ENCODE measurements around the gene TAS2R43. TPM values are rescaled to one million over a fixed set of nuclear protein-coding genes. Genes with fewer than 3 reads are reported as not detected.
"Not testable (repeated sequence)": the region's sequence is repeated elsewhere in the genome, so short reads cannot be mapped to it uniquely, and the experiment has no call there.

The TAS2R43 gene
- total RNA-seq, 1 experiment from 2014 or later, result 1.1 TPM

- BruUV-seq (replicated peaks), result no TSS peak
- H3K4me3 ChIP-seq, result no peak overlapping the region
- H3K36me3 ChIP-seq (ENCODE audit: low read depth), result no peaks in the 10 kb centered on the region
- CTCF ChIA-PET, result no interaction called here
- no peak overlapping the region for H3K27ac ChIP-seq
- H3K4me2 ChIP-seq, result no peak overlapping the region
- H3K27me3 ChIP-seq (ENCODE audit: insufficient read depth, low read depth), result no peaks in the 10 kb centered on the region
- no peaks in the 10 kb centered on the region for H3K4me1 ChIP-seq (replicated peaks; ENCODE audit: insufficient read depth)
- no peaks in the 10 kb centered on the region for H3K79me2 ChIP-seq (ENCODE audit: low read depth)
- TF ChIP-seq CTCF (conservative IDR thresholded peaks at IDR 0.05), result no peak
- no peak for TF ChIP-seq EZH2 (IDR thresholded peaks at IDR 0.05; ENCODE audit: low read depth)
- no peaks in the 10 kb centered on the region for H3K9me3 ChIP-seq (ENCODE audit: insufficient read depth, low read depth)
- POLR2A ChIA-PET (ENCODE audit: unreplicated experiment), result no interaction called here
- DNase-seq, result no peak
- no peaks in the 10 kb centered on the region for H3K9me2 ChIP-seq (ENCODE audit: insufficient read depth)
- H4K20me1 ChIP-seq (ENCODE audit: insufficient read depth), result no peaks in the 10 kb centered on the region
- intact Hi-C loops (cut with micrococcal nuclease; ENCODE audit: unreplicated experiment), result no loop called here
- no peak overlapping the region for H2AFZ ChIP-seq
- no peaks in the 10 kb centered on the region for H3F3A ChIP-seq (ENCODE audit: insufficient read depth, low read depth)
Observed at GRCh38 chr12:11107719-11108118, 15.6 kb upstream of the TAS2R43 start.

- no peaks in the 10 kb centered on the region for H3K27me3 ChIP-seq (ENCODE audit: insufficient read depth, low read depth)
- ChIA-PET POLR2A (ENCODE audit: unreplicated experiment) (no interaction called here), CTCF (no interaction called here)
- BruUV-seq (replicated peaks), result no TSS peak
- H3K27ac ChIP-seq, result no peak overlapping the region
- no peaks in the 10 kb centered on the region for H3K36me3 ChIP-seq (ENCODE audit: low read depth)
- no peak overlapping the region for H2AFZ ChIP-seq
- H3K9me2 ChIP-seq (ENCODE audit: insufficient read depth), result no peaks in the 10 kb centered on the region
- no peak overlapping the region for H3K4me2 ChIP-seq
- H3K4me1 ChIP-seq (replicated peaks; ENCODE audit: insufficient read depth), result no peaks in the 10 kb centered on the region
- TF ChIP-seq CTCF (conservative IDR thresholded peaks at IDR 0.05) (no peak), EZH2 (IDR thresholded peaks at IDR 0.05; ENCODE audit: low read depth) (no peak)
- H4K20me1 ChIP-seq (ENCODE audit: insufficient read depth), result no peaks in the 10 kb centered on the region
- H3K79me2 ChIP-seq (ENCODE audit: low read depth), result no peaks in the 10 kb centered on the region
- DNase-seq, result no peak
- no peaks in the 10 kb centered on the region for H3K9me3 ChIP-seq (ENCODE audit: insufficient read depth, low read depth)
- no peak overlapping the region for H3K4me3 ChIP-seq
- no peaks in the 10 kb centered on the region for H3F3A ChIP-seq (ENCODE audit: insufficient read depth, low read depth)
- intact Hi-C loops (cut with micrococcal nuclease; ENCODE audit: unreplicated experiment), result no loop called here
Observed at GRCh38 chr12:11106288-11106687, 14.2 kb upstream of the TAS2R43 start.

- no peak overlapping the region for H2AFZ ChIP-seq
- BruUV-seq (replicated peaks), result no TSS peak
- no peak overlapping the region for H3K27ac ChIP-seq
- no peaks in the 10 kb centered on the region for H3K36me3 ChIP-seq (ENCODE audit: low read depth)
- H3K9me2 ChIP-seq (ENCODE audit: insufficient read depth), result no peaks in the 10 kb centered on the region
- H3K4me1 ChIP-seq (replicated peaks; ENCODE audit: insufficient read depth), result no peaks in the 10 kb centered on the region
- H3K4me3 ChIP-seq, result no peak overlapping the region
- DNase-seq, result no peak
- no peaks in the 10 kb centered on the region for H3K9me3 ChIP-seq (ENCODE audit: insufficient read depth, low read depth)
- intact Hi-C loops (cut with micrococcal nuclease; ENCODE audit: unreplicated experiment), result no loop called here
- no peak overlapping the region for H3K4me2 ChIP-seq
- no peaks in the 10 kb centered on the region for H3K27me3 ChIP-seq (ENCODE audit: insufficient read depth, low read depth)
- CTCF ChIA-PET, result no interaction called here
- no peaks in the 10 kb centered on the region for H4K20me1 ChIP-seq (ENCODE audit: insufficient read depth)
- no peaks in the 10 kb centered on the region for H3F3A ChIP-seq (ENCODE audit: insufficient read depth, low read depth)
- H3K79me2 ChIP-seq (ENCODE audit: low read depth), result no peaks in the 10 kb centered on the region
- TF ChIP-seq CTCF (conservative IDR thresholded peaks at IDR 0.05), result no peak
- TF ChIP-seq EZH2 (IDR thresholded peaks at IDR 0.05; ENCODE audit: low read depth), result no peak
- POLR2A ChIA-PET (ENCODE audit: unreplicated experiment), result no interaction called here
Observed at GRCh38 chr12:11105546-11105945, 13.4 kb upstream of the TAS2R43 start.

- H3K27ac ChIP-seq; DNase-seq; H3K27me3 ChIP-seq (ENCODE audit: insufficient read depth, low read depth); H3K4me1 ChIP-seq (replicated peaks; ENCODE audit: insufficient read depth); CTCF ChIA-PET; H3K36me3 ChIP-seq (ENCODE audit: low read depth); H3F3A ChIP-seq (ENCODE audit: insufficient read depth, low read depth); H3K79me2 ChIP-seq (ENCODE audit: low read depth); POLR2A ChIA-PET (ENCODE audit: unreplicated experiment); intact Hi-C loops (cut with micrococcal nuclease; ENCODE audit: unreplicated experiment); H4K20me1 ChIP-seq (ENCODE audit: insufficient read depth); H3K9me3 ChIP-seq (ENCODE audit: insufficient read depth, low read depth); H3K4me3 ChIP-seq; H3K4me2 ChIP-seq; BruUV-seq (replicated peaks); H2AFZ ChIP-seq; H3K9me2 ChIP-seq (ENCODE audit: insufficient read depth): not testable (repeated sequence)
Observed at GRCh38 chr12:11094910-11095309, 2.8 kb upstream of the TAS2R43 start.
